Forelimb muscle (tissue), 1 donor: ENCODE measurements around the gene ARHGEF28. TPM values are rescaled to one million over a fixed set of nuclear protein-coding genes. Genes with fewer than 3 reads are reported as not detected.

Experiments
- DNase-seq: peaks from one replicate; pipeline ENCODE4 v3.0.0-alpha.2; 2013; ENCODE audit warnings: low read depth
- polyA plus RNA-seq: library from polyadenylated mRNA; unstranded; fragments of 120-200 nt; gene quantifications from one replicate; pipeline ENCODE4 v1.2.1, GENCODE V29; 2013; ENCODE audit not compliant: insufficient read length

Gene ARHGEF28
- polyA plus RNA-seq, 1 donor = 2.7 TPM

DNA sequence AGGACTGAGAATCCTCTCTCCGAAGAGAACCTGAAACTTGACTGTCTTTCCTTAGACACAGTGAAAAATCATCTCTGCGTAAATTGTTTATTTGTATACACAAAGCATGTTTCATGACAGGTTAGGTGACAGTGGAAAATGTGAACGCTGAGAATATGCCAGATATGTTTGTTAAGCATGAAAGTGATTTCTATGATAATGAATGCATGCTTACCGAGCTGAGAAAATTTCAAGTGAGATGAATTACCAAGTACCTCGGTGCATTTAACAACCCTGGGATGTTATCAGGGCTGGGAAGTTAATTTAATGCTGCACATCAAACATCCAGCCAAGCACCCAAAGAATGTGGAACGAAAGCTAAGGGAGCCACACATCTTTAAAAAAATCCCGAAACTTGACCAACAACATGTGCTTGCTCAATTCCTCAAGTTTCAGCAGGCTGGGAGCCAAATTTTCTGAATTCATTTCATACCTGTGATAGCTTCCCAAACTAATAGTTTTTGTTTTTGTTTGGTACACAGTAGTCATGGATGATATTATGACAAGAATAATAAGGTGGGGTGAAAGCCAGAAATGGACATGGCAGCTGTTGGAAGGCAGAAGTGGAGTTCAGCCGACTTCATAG, 336.9 kb downstream of the ARHGEF28 start:
- DNase-seq = no peak

GRCh38 chr5:73964352-73964865, 338.4 kb downstream of the ARHGEF28 start:
- no peak for DNase-seq

DNA sequence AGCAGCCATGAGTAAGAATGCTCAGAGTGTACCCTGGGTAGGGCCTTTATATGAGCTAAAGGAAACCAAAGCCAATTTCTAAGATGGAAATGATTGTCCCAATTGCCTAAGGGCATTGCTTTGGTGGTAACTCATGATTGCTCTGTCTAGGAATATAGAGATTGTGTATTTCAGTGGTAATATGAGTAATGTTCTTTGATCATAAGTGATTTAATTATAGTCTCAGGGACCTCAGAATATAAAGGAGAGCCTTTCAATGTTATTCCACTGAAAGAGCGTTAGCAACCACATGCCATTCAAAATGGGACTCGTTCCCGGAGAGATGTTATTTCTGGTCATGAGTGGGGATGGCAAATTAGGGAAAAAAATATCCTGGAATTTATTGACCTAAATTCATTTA, 340.5 kb downstream of the ARHGEF28 start:
- DNase-seq = no peak

DNA sequence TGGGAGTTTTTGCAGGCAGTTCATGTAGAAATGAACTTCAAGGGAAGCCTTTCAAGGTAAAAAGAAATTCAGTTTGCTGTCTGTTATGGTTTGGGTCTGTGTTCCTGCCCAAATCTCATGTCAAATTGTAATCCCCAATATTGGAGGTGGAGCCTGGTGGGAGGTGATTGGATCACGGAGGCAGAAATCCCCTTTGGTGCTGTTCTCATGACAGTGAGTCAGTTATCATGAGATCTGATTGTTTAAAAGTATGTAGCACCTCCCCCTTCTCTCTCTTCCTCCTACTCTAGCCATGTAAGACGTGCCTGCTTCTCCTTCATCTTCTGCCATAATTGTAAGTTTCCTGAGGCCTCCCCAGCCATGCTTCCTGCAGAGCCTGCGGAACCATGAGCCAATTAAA, 341.4 kb downstream of the ARHGEF28 start:
- DNase-seq = no peak

GRCh38 chr5:73968246-73968645, 342.2 kb downstream of the ARHGEF28 start:
- no peak for DNase-seq

DNA sequence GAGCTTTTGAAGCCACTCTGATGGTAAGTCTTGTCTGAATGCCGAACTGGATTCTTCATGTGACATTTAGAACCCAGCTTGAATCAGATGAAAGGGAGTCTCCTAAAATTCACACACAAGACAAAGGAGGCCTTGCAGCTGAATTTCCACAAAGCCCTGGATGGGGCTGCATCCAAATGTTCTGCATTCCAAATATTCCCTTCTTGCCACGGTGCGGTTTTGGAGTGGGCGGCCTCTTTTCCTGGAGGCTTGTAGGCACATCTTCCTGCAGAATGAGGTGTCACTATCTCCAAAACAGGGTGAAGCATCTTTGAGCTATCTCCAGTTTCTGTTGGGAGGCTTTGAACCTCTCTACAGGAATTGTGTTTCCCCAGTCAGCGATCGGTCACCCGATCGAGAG, 342.7 kb downstream of the ARHGEF28 start:
- no peak for DNase-seq

DNA sequence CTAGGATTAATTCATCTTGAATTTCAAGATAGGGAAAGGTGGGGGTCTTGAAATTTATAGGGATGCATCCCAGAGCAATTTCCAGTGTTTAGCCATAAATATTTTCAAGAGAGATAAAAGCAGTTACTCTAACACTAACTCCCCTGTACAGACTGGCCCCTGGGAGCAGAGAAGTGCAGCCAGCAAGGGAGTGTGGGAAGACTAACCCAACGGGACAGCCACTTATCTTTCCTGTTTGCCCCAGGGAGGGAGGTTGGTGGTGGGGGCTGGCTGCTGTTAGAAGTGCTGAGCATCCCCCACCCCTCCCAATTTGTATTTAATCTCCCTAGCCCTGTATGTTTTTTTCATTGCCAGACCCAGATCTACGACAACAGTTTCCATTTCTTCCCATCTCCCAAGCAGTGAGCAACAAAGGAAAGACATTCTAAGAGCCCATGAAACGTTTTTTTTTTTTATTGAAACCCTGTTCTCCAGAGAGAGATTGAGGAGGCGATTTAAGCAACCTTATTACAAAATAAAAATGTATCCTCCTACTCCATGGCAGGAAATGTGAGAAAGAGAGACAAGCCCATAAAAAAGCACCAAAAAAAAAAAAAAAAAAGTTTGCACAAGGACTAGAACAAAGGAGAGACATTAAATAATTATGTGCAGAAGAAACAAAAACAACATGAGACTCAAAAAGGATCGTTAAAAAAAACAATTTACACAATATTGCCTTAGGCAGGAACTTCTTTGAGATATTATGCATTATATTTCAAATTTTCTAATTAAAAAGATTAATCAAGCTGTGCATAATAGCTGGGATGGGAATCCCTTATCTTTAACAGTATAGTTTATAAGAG, 343.4 kb downstream of the ARHGEF28 start:
- no peak for DNase-seq

DNA sequence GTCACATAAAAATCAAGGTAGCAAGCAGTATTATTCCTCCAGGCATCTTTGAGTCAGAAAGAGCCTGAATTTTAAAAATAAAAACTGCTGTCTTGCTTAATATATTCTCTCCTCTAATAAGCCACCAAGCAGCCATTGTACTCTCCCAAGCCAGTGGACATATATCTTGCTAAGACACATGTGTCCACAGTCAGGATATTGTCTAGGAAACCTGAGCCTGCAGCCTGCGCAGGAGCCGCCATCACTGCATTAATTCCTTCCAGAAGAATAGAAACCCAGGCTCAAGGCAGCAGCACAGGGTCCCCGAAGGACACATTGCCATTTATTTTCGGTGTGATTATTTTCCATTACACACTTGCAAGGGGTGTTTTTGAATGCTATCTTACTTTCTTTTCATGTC, 345.3 kb downstream of the ARHGEF28 start:
- DNase-seq = no peak

GRCh38 chr5:73973135-73973534, 347.1 kb downstream of the ARHGEF28 start:
- DNase-seq = no peak

- no peak for DNase-seq
Observed at GRCh38 chr5:73974871-73975360, 348.9 kb downstream of the ARHGEF28 start.

GRCh38 chr5:73975845-73976244, 349.8 kb downstream of the ARHGEF28 start:
- no peak for DNase-seq

GRCh38 chr5:73977146-73977545, 351.1 kb downstream of the ARHGEF28 start:
- DNase-seq = no peak

DNA sequence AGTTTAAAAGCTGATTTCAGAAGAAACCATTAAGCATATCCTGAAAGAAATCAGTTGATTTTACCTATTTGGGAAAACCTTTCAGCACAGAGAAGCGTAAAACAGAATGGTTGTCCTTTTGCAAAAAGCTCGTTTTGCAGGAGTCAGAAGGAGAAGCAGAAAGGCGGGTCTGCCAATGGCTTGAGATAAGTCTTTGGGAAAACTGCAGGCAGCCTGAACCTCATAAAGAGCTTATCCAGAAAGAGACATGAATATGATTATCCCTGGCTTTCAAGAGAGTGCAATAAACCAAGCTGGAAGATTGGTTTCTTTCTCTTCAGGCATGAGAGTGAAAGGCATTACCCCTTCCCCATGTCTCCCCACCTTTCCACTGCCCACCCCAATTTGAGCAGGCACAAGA, 353.3 kb downstream of the ARHGEF28 start:
- no peak for DNase-seq

DNA sequence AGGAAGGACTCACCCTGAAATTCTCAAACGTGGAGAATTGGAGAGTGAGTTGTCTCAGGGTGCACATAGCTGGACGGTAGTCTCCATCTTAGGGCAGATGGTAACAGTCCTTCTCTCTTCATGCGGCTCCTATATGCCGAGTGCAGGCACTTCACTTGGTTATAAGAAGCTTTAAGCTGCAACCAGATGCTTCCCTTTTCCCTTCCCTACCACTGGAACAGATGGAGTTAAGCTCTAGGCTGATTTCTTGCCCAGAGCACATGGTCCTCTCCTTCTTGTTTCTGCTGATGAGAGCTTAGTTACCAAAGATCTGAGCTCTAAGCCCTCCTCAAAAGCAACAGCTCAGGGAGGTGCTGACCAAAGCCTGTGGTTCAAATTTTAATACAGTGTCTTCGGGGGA, 355.7 kb downstream of the ARHGEF28 start:
- no peak for DNase-seq

DNA sequence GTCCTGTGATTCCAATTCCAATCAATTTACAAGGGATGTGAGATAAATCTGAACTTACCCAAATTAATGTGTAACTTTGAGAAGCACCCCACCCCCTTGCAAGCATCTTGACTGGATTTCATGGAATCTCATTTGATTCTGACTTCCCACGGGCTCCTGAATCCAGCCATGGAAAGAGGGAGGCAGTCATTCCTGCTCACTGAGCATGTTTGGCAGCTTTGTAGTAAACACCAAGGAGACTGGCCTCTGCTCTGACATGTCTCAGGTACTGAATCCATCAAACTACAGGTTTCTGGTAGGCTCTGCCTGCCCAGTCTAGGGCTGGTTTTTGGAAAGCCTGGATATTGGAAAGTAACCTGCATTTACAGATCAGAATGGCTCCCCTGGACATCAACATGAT, 357.6 kb downstream of the ARHGEF28 start:
- no peak for DNase-seq

- DNase-seq = no peak
Observed at GRCh38 chr5:73985145-73985544, 359.1 kb downstream of the ARHGEF28 start.

GRCh38 chr5:73986729-73987128, 360.7 kb downstream of the ARHGEF28 start:
- DNase-seq = no peak

DNA sequence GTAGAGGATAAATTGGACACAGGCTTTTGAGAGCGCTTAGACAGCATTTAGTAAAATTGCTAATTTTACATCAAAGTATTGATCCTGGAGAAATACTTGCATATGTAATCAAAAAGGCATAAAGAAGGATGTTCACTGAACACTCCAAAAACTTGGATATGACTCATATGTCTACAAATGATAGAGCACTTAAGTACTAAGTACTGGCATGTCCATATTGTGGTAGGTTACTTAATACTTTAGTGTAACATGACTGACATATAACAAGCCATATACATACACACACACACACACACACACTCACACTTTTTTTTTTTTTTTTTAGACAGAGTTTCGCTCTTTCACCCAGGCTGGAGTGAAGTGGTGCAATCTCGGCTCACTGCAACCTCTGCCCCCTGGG, 361.9 kb downstream of the ARHGEF28 start:
- no peak for DNase-seq

DNA sequence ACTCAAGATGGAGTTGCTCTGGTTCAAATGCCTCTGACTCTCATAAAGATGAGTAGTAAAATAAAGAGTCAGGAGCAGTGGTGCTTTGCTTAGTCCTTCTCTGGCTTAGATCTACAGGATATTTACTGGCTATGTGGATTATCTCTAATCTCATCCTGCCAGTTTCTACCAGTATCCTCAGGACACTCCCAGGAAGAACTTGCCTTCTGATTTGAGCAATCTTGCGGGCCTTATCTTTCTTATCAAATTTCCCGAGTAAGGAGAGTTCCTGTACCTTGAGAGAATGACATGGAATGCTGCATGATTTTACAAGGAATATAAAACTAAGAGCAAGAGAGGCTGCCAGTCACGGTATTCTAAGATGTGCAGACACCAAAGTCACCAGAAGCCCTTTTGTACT, 364.0 kb downstream of the ARHGEF28 start:
- no peak for DNase-seq
